ENCODE data around the gene TRERF1. TPM values are rescaled to one million over a fixed set of nuclear protein-coding genes. Genes with fewer than 3 reads are reported as not detected.

The TRERF1 gene
- total RNA-seq, 4 donors from 2014 or later = 3.3 to 16.3 (median 7.2) TPM

GRCh38 chr6:42405021-42405420, 46.7 kb downstream of the TRERF1 start:
- no peak for DNase-seq
- TF ChIP-seq POLR2A (IDR thresholded peaks at IDR 0.05) (no peak), CTCF (IDR thresholded peaks at IDR 0.05) (no peak)
- Histone ChIP-seq H3K4me3 (no peak overlapping the region), H3K27ac (peak overlapping the region; percentile 44 to 53), H3K36me3 (no peaks in the 10 kb centered on the region), H3K4me1 (no peaks in the 10 kb centered on the region), H3K27me3 (no peaks in the 10 kb centered on the region), H3K9me3 (no peaks in the 10 kb centered on the region)
- intact Hi-C loops (cut with DNase I; ENCODE audit: low total_unique reads) = no loop called here

GRCh38 chr6:42404484-42404883, 47.2 kb downstream of the TRERF1 start:
- no peak overlapping the region for H3K4me3 ChIP-seq
- DNase-seq = peak in 1 of 2 donors; percentile 22
- H3K36me3 ChIP-seq = no peaks in the 10 kb centered on the region
- no peaks in the 10 kb centered on the region for H3K9me3 ChIP-seq
- peak overlapping the region; percentile 44 to 53 for H3K27ac ChIP-seq
- no peaks in the 10 kb centered on the region for H3K4me1 ChIP-seq
- no peak for TF ChIP-seq POLR2A (IDR thresholded peaks at IDR 0.05)
- TF ChIP-seq CTCF (IDR thresholded peaks at IDR 0.05) = no peak
- intact Hi-C loops (cut with DNase I; ENCODE audit: low total_unique reads) = no loop called here
- H3K27me3 ChIP-seq = no peaks in the 10 kb centered on the region

- no peaks in the 10 kb centered on the region for H3K9me3 ChIP-seq
- TF ChIP-seq POLR2A (IDR thresholded peaks at IDR 0.05) (no peak), CTCF (IDR thresholded peaks at IDR 0.05) (no peak)
- no peak overlapping the region for H3K4me3 ChIP-seq
- intact Hi-C loops (cut with DNase I; ENCODE audit: low total_unique reads) = no loop called here
- H3K27ac ChIP-seq = peak overlapping the region in 1 of 2 donors; percentile 53
- no peaks in the 10 kb centered on the region for H3K27me3 ChIP-seq
- H3K4me1 ChIP-seq = no peaks in the 10 kb centered on the region
- no peak for DNase-seq
- no peaks in the 10 kb centered on the region for H3K36me3 ChIP-seq
Observed at GRCh38 chr6:42403831-42404230, 47.9 kb downstream of the TRERF1 start.

- no peak for DNase-seq
- TF ChIP-seq CTCF (IDR thresholded peaks at IDR 0.05) = no peak
- no peak for TF ChIP-seq POLR2A (IDR thresholded peaks at IDR 0.05)
- Histone ChIP-seq H3K9me3 (no peaks in the 10 kb centered on the region), H3K4me1 (no peaks in the 10 kb centered on the region), H3K4me3 (no peak overlapping the region), H3K27ac (no peak overlapping the region), H3K27me3 (no peaks in the 10 kb centered on the region), H3K36me3 (no peaks in the 10 kb centered on the region)
- intact Hi-C loops (cut with DNase I; ENCODE audit: low total_unique reads) = no loop called here
Observed at GRCh38 chr6:42403421-42403820, 48.3 kb downstream of the TRERF1 start.

GRCh38 chr6:42402184-42402583, 49.5 kb downstream of the TRERF1 start:
- no peaks in the 10 kb centered on the region for H3K36me3 ChIP-seq
- no peak overlapping the region for H3K4me3 ChIP-seq
- intact Hi-C loops (cut with DNase I; ENCODE audit: low total_unique reads) = no loop called here
- no peak overlapping the region for H3K27ac ChIP-seq
- no peaks in the 10 kb centered on the region for H3K27me3 ChIP-seq
- no peak for DNase-seq
- H3K9me3 ChIP-seq = no peaks in the 10 kb centered on the region
- TF ChIP-seq CTCF (IDR thresholded peaks at IDR 0.05) = no peak
- no peak for TF ChIP-seq POLR2A (IDR thresholded peaks at IDR 0.05)
- H3K4me1 ChIP-seq = no peaks in the 10 kb centered on the region
